ENCODE measurements around the gene DRD4. TPM values are rescaled to one million over a fixed set of nuclear protein-coding genes. Genes with fewer than 3 reads are reported as not detected.

Gene DRD4
- total RNA-seq (ENCODE audit: unreplicated experiment) = 0.33 TPM
- long read RNA-seq = 0 reads

GRCh38 chr11:636511-637332 is at the start of gene DRD4:
TSS of gene DRD4 (plus strand) at chr11:637269. CDS start at chr11:637305, 36 bp downstream.
- no peaks in the 10 kb centered on the region for H3K36me3 Mint-ChIP-seq (ENCODE audit: low read depth, unreplicated experiment)
- H3K27me3 Mint-ChIP-seq (ENCODE audit: unreplicated experiment) = peaks cover 28% of the 10 kb centered on the region
- no peak for DNase-seq (ENCODE audit: low spot score)
- H3K9me3 Mint-ChIP-seq (ENCODE audit: unreplicated experiment) = no peaks in the 10 kb centered on the region
- no peak within 1 kb of the TSS for H3K27ac Mint-ChIP-seq (ENCODE audit: unreplicated experiment)
- no peak for TF ChIP-seq CTCF (IDR thresholded peaks at IDR 0.05; ENCODE audit: unreplicated experiment)
- peak within 1 kb of the TSS; percentile 25 for H3K4me3 Mint-ChIP-seq (ENCODE audit: unreplicated experiment)
- H3K4me1 Mint-ChIP-seq (ENCODE audit: unreplicated experiment) = peaks cover 3% of the 10 kb centered on the region

DNA sequence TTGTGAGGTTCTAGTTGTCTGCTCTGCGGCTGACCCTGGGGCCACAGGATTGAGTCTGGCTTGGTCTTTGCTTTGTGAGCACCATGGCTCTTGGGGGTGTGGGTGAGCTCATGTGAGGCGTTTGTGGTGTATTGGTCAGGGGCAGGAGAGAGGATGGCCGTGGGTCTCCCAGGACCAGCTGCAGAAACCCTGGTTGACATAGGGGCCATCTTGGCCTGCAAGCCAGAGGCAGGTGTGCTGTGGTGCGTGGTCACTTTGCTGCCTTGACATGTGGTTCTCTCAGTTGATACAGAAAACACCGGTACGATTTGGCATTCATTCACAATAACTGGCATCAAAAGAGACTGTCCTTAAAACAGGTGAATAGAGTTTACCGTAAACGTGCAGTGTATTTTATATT is 49.5 kb upstream of the DRD4 start:
- no peak for TF ChIP-seq CTCF (IDR thresholded peaks at IDR 0.05; ENCODE audit: unreplicated experiment)
- peak overlapping the region; percentile 31 for H3K4me3 Mint-ChIP-seq (ENCODE audit: unreplicated experiment)
- H3K36me3 Mint-ChIP-seq (ENCODE audit: low read depth, unreplicated experiment) = peaks cover 29% of the 10 kb centered on the region
- peaks cover 12% of the 10 kb centered on the region for H3K27me3 Mint-ChIP-seq (ENCODE audit: unreplicated experiment)
- no peak overlapping the region for H3K27ac Mint-ChIP-seq (ENCODE audit: unreplicated experiment)
- no peaks in the 10 kb centered on the region for H3K9me3 Mint-ChIP-seq (ENCODE audit: unreplicated experiment)
- H3K4me1 Mint-ChIP-seq (ENCODE audit: unreplicated experiment) = peaks cover 6% of the 10 kb centered on the region
- DNase-seq (ENCODE audit: low spot score) = no peak

GRCh38 chr11:587978-588380 is 49.1 kb upstream of the DRD4 start:
- Mint-ChIP-seq H3K36me3 (ENCODE audit: low read depth, unreplicated experiment) (peaks cover 30% of the 10 kb centered on the region), H3K4me3 (ENCODE audit: unreplicated experiment) (peak overlapping the region; percentile 45), H3K27ac (ENCODE audit: unreplicated experiment) (peak overlapping the region; percentile 11), H3K27me3 (ENCODE audit: unreplicated experiment) (peaks cover 12% of the 10 kb centered on the region), H3K9me3 (ENCODE audit: unreplicated experiment) (no peaks in the 10 kb centered on the region), H3K4me1 (ENCODE audit: unreplicated experiment) (peaks cover 6% of the 10 kb centered on the region)
- TF ChIP-seq CTCF (IDR thresholded peaks at IDR 0.05; ENCODE audit: unreplicated experiment) = no peak
- DNase-seq (ENCODE audit: low spot score) = no peak

DNA sequence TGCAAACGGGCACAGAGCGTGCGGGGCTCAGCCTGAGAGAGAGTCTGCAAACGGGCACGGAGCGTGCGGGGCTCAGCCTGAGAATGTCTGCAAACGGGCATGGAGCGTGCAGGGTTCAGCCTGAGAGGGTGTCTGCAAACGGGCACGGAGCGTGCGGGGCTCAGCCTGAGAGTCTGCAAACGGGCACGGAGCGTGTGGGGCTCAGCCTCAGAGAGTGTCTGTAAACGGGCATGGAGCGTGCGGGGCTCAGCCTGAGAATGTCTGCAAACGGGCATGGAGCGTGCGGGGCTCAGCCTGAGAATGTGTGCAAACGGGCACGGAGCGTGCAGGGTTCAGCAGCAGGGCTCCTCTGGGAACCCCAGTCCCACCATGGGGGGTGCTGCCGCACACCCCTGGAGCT is 47.3 kb upstream of the DRD4 start:
- H3K9me3 Mint-ChIP-seq (ENCODE audit: unreplicated experiment) = no peaks in the 10 kb centered on the region

More for the DNA sequence above, 47.3 kb upstream of the DRD4 start:
- peaks cover 39% of the 10 kb centered on the region for H3K36me3 Mint-ChIP-seq (ENCODE audit: low read depth, unreplicated experiment)
- peaks cover 12% of the 10 kb centered on the region for H3K27me3 Mint-ChIP-seq (ENCODE audit: unreplicated experiment)
- H3K4me1 Mint-ChIP-seq (ENCODE audit: unreplicated experiment) = peaks cover 6% of the 10 kb centered on the region
- no peak for DNase-seq (ENCODE audit: low spot score)
- TF ChIP-seq CTCF (IDR thresholded peaks at IDR 0.05; ENCODE audit: unreplicated experiment) = no peak
- H3K4me3 Mint-ChIP-seq (ENCODE audit: unreplicated experiment) = peak overlapping the region; percentile 40
- no peak overlapping the region for H3K27ac Mint-ChIP-seq (ENCODE audit: unreplicated experiment)

Measured in endothelial cell (in vitro differentiated cells).